HepG2 (cell line): ENCODE data around the gene RCBTB1. TPM values are rescaled to one million over a fixed set of nuclear protein-coding genes. Genes with fewer than 3 reads are reported as not detected.

ENCODE experiments used
- ATAC-seq: fragments of 200-7000 bp; cut with Tn5 transposase; 3 replicates; pipeline ENCODE4 v1.9.1; 2020; ENCODE audit warnings: mild to moderate bottlenecking, moderate library complexity
- Bru-seq: library from RNA; stranded (reverse); fragments of 400-500 nt; gene quantifications from one replicate; lab custom pipeline; 2021; lab: Mats Ljungman, UMichigan
- BruChase-seq, 2 experiments: library from RNA; stranded (reverse); fragments of 400-500 nt; gene quantifications; one replicate each; lab custom pipeline; 2021; lab: Mats Ljungman, UMichigan
- BruUV-seq: library from RNA; stranded (reverse); fragments of 400-500 nt; replicated peaks from 2 replicates; lab custom pipeline; 2021; lab: Mats Ljungman, UMichigan
- CTCF ChIA-PET: fragments of 300-600 bp; formaldehyde crosslinking; extraction: SDS; loops from one replicate; lab custom pipeline; 2021; ENCODE audit warnings: low total read pairs, inconsistent platforms, low intra/inter-chr PET ratio; lab: Yijun Ruan, JAX
- POLR2A ChIA-PET: fragments of 350-600 bp; sonication (Branson Sonifier 250); formaldehyde crosslinking; loops from one replicate; lab custom pipeline; 2020; ENCODE audit warnings: antibody characterized with exemption, inconsistent platforms; lab: Yijun Ruan, JAX
- DNase-seq: peaks from one replicate; pipeline ENCODE4 v3.0.0-alpha.2; 2015; ENCODE audit warnings: low spot score
- FAIRE-seq: peaks from 3 replicates; lab custom pipeline; 2011; peaks lifted over from hg19 to GRCh38; lab: Jason Lieb, UNC
- H2AFZ ChIP-seq: one replicate; pipeline ENCODE4 v1.6.1; 2011; ENCODE audit warnings: low read length, inconsistent platforms
- H3K27ac ChIP-seq: fragments of 300-600 bp; 3 replicates; pipeline ENCODE4 v1.8.0; 2011; ENCODE audit warnings: mixed run types, mild to moderate bottlenecking, mixed read lengths, low read length, inconsistent platforms; ENCODE audit not compliant: insufficient read depth; ENCODE audit errors: extremely low read length
- H3K27me3 ChIP-seq, 2 experiments: fragments of 200-600 bp in 1 of 2; 2 replicates in 1 of 2; 3 replicates in 1 of 2; pipeline versions ENCODE4 v1.6.0 to v1.8.0; 2011; ENCODE audit warnings: low read length in 2 of 2, mild to moderate bottlenecking in 2 of 2, moderate library complexity in 2 of 2, inconsistent platforms in 1 of 2; ENCODE audit not compliant: insufficient read depth in 2 of 2, control insufficient read depth in 1 of 2
- H3K36me3 ChIP-seq, 2 experiments: fragments of 200-600 bp in 1 of 2; replicated peaks in 1 of 2; 2 replicates in 1 of 2; 3 replicates in 1 of 2; pipeline versions ENCODE4 v1.5.1 to v1.8.0; 2011; ENCODE audit warnings: low read length in 2 of 2, inconsistent platforms in 1 of 2; ENCODE audit not compliant: insufficient read depth in 2 of 2, control insufficient read depth in 1 of 2
- H3K4me1 ChIP-seq: 2 replicates; pipeline ENCODE4 v1.5.1; 2012; ENCODE audit warnings: low read length, inconsistent platforms; ENCODE audit not compliant: insufficient read depth
- H3K4me2 ChIP-seq: 2 replicates; pipeline ENCODE4 v1.6.0; 2011; ENCODE audit warnings: low read depth, low read length, inconsistent platforms
- H3K4me3 ChIP-seq, 3 experiments: fragments of 200-600 bp in 1 of 3; sonication (generic), shearing (Covaris generic) in 1 of 3; replicated peaks in 1 of 3; 2 replicates each; pipeline ENCODE4 v1.5.1; 2011 to 2016; ENCODE audit warnings: low read length in 3 of 3, inconsistent platforms in 2 of 3, low read depth in 2 of 3, mild to moderate bottlenecking in 2 of 3, control low read depth in 1 of 3, mixed read lengths in 1 of 3; ENCODE audit not compliant: insufficient read depth in 1 of 3
- H3K79me2 ChIP-seq: one replicate; pipeline ENCODE4 v1.6.1; 2011; ENCODE audit warnings: low read length, inconsistent platforms; ENCODE audit not compliant: insufficient read depth
- H3K9ac ChIP-seq: 2 replicates; pipeline ENCODE4 v1.6.0; 2011; ENCODE audit warnings: mild to moderate bottlenecking, low read depth, low read length, inconsistent platforms; ENCODE audit not compliant: insufficient read depth
- H3K9me3 ChIP-seq: 2 replicates; pipeline ENCODE4 v1.5.1; 2012; ENCODE audit warnings: mild to moderate bottlenecking, low read length
- H4K20me1 ChIP-seq: 2 replicates; pipeline ENCODE4 v1.6.0; 2011; ENCODE audit warnings: inconsistent platforms, mild to moderate bottlenecking, low read length, moderate library complexity; ENCODE audit not compliant: insufficient read depth
- ELF3 ChIP-seq: IDR thresholded peaks from 2 replicates; pipeline ENCODE4 v1.6.1; 2016; ENCODE audit warnings: missing genetic modification reagents, missing compliant biosample characterization
- ELF4 ChIP-seq: sonication (generic); formaldehyde crosslinking; IDR thresholded peaks from 2 replicates; pipeline ENCODE4 v1.5.0; 2020; ENCODE audit warnings: missing genetic modification reagents, mild to moderate bottlenecking, moderate library complexity, borderline replicate concordance
- FOSL2 ChIP-seq: sonication (generic); formaldehyde crosslinking; IDR thresholded peaks from 2 replicates; pipeline ENCODE4 v1.4.0; 2020; ENCODE audit warnings: missing genetic modification reagents
- HMGXB3 ChIP-seq: sonication (generic); formaldehyde crosslinking; IDR thresholded peaks from 2 replicates; pipeline ENCODE4 v1.4.0; 2020; ENCODE audit warnings: missing genetic modification reagents, borderline replicate concordance
- NFATC3 ChIP-seq: sonication (generic); formaldehyde crosslinking; IDR thresholded peaks from 2 replicates; pipeline ENCODE4 v1.5.1; 2020; ENCODE audit warnings: mild to moderate bottlenecking, missing genetic modification reagents
- TBP ChIP-seq: sonication (generic); formaldehyde crosslinking; IDR thresholded peaks from 2 replicates; pipeline ENCODE4 v1.5.0; 2020; ENCODE audit warnings: missing genetic modification reagents
- THAP8 ChIP-seq: sonication (generic); formaldehyde crosslinking; IDR thresholded peaks from 2 replicates; pipeline ENCODE4 v1.5.1; 2020; ENCODE audit warnings: missing genetic modification reagents, mild to moderate bottlenecking, borderline replicate concordance
- ZNF382 ChIP-seq: sonication (generic); formaldehyde crosslinking; IDR thresholded peaks from 2 replicates; pipeline ENCODE4 v1.5.0; 2020; ENCODE audit warnings: missing genetic modification reagents, mild to moderate bottlenecking, borderline replicate concordance
- WGBS: methylation state at CpG from one replicate; pipeline ENCODE4 v1.1.6; 2017; ENCODE audit warnings: low lambda C conversion rate; 5-methylcytosine and 5-hydroxymethylcytosine counted together
- in situ Hi-C: cut with HindIII; loops from 2 replicates; pipeline ENCODE4 v1.10.0; 2017; ENCODE audit warnings: low pct_unique_long_range_greater_than_20kb; ENCODE audit not compliant: extremely low pct_ligation_motif_present
- intact Hi-C: fragments of 100-400 bp; cut with micrococcal nuclease; formaldehyde crosslinking; loops from one replicate; pipeline ENCODE4 v1.10.0; 2022; ENCODE audit not compliant: unreplicated experiment
- long read RNA-seq, 2 experiments: library from RNA in 1 of 2; library from polyadenylated mRNA in 1 of 2; stranded (forward) in 1 of 2; unstranded in 1 of 2; transcript quantifications; one replicate each; pipeline ENCODE4 v2.0.0, GENCODE V29; 2019 to 2022
- polyA minus RNA-seq, 3 experiments: library from RNA; depleted of rRNA, polyadenylated mRNA; stranded (reverse); fragments of >200 nt; gene quantifications; 2 replicates each; pipeline ENCODE4 v1.2.3, GENCODE V29; 2011; ENCODE audit warnings: low replicate concordance in 1 of 3
- polyA plus RNA-seq, 8 experiments: library from polyadenylated mRNA; depleted of rRNA in 3 of 8; stranded (reverse) in 7 of 8; unstranded in 1 of 8; fragments of >200 nt; fragmentation: Illumina TruSeq in 4 of 8; extraction: Trizol in 4 of 8; gene quantifications; 2 replicates each; pipeline versions ENCODE4 v1.2.1 to v1.2.3, GENCODE V29; 2011 to 2016; ENCODE audit warnings: low read depth in 4 of 8, missing spikeins in 1 of 8, mixed read lengths in 1 of 8; ENCODE audit not compliant: insufficient read depth in 1 of 8
- total RNA-seq, 5 experiments: library from RNA; depleted of rRNA; stranded (reverse); fragments of >200 nt; fragmentation: Illumina TruSeq; extraction: Trizol; gene quantifications; 2 replicates each; pipeline ENCODE4 v1.2.3, GENCODE V29; 2016; ENCODE audit warnings: low read depth in 1 of 5

The RCBTB1 gene
- 21.6 and 28.3 TPM in 2 replicates for total RNA-seq (2016; rRNA removed; fragmentation: Illumina TruSeq; extraction: Trizol)
- 3.2 and 3.7 TPM in 2 replicates for total RNA-seq (2016; cell fraction: cytosol; rRNA removed; fragmentation: Illumina TruSeq; extraction: Trizol; ENCODE audit: low read depth)
- total RNA-seq (2016; cell fraction: insoluble cytoplasmic fraction; rRNA removed; fragmentation: Illumina TruSeq; extraction: Trizol) = 21.1 and 26.2 TPM in 2 replicates
- total RNA-seq (2016; cell fraction: membrane; rRNA removed; fragmentation: Illumina TruSeq; extraction: Trizol) = 12.9 and 13.0 TPM in 2 replicates
- 21.1 and 23.4 TPM in 2 replicates for total RNA-seq (2016; cell fraction: nucleus; rRNA removed; fragmentation: Illumina TruSeq; extraction: Trizol)
- polyA plus RNA-seq (2011; rRNA removed) = 11.0 and 13.4 TPM in 2 replicates
- polyA plus RNA-seq (2011; cell fraction: cytosol; rRNA removed) = 6.5 and 8.7 TPM in 2 replicates
- 11.5 and 13.2 TPM in 2 replicates for polyA plus RNA-seq (2011; cell fraction: nucleus; rRNA removed)
- 12.5 and 13.4 TPM in 2 replicates for polyA plus RNA-seq (2012)
- 1.7 and 1.8 TPM in 2 replicates for polyA plus RNA-seq (2016; cell fraction: cytosol; fragmentation: Illumina TruSeq; extraction: Trizol; ENCODE audit: low read depth)
- polyA plus RNA-seq (2016; cell fraction: insoluble cytoplasmic fraction; fragmentation: Illumina TruSeq; extraction: Trizol; ENCODE audit: low read depth) = 24.7 and 26.7 TPM in 2 replicates
- 7.0 and 7.6 TPM in 2 replicates for polyA plus RNA-seq (2016; cell fraction: membrane; fragmentation: Illumina TruSeq; extraction: Trizol; ENCODE audit: low read depth)
- polyA plus RNA-seq (2016; cell fraction: nucleus; fragmentation: Illumina TruSeq; extraction: Trizol; ENCODE audit: insufficient read depth, low read depth) = 36.4 and 40.4 TPM in 2 replicates
- 5.9 and 18.2 TPM in 2 replicates for polyA minus RNA-seq (2011; rRNA and poly(A)+ RNA removed; ENCODE audit: low replicate concordance)
- polyA minus RNA-seq (2011; cell fraction: cytosol; rRNA and poly(A)+ RNA removed) = 8.4 and 9.7 TPM in 2 replicates
- polyA minus RNA-seq (2011; cell fraction: nucleus; rRNA and poly(A)+ RNA removed) = 17.5 and 20.1 TPM in 2 replicates
- Bru-seq, nascent RNA = percentile 75 among the genes with signal in this experiment
- percentile 77 among the genes with signal in this experiment for BruChase-seq, experiment 1, labeled RNA remaining after a 6-hour chase
- BruChase-seq, experiment 2, labeled RNA remaining after a 2-hour chase = percentile 76 among the genes with signal in this experiment
- long read RNA-seq, experiment 1, full-length matches to known transcripts = 5 of 11 reads
- long read RNA-seq, experiment 1, partial matches to known transcripts = 2 of 11 reads
- long read RNA-seq, experiment 1, other reads (novel, unspliced or antisense) = 4 of 11 reads
- long read RNA-seq, experiment 2, full-length matches to known transcripts = 5 of 24 reads
- long read RNA-seq, experiment 2, partial matches to known transcripts = 0 of 24 reads
- long read RNA-seq, experiment 2, other reads (novel, unspliced or antisense) = 19 of 24 reads

- peak within 1 kb of the TSS; percentile 100 for H3K4me2 ChIP-seq
- POLR2A ChIA-PET = interaction anchor here (0.9 to 3.1 kb wide), 11 partner anchors 9 to 207 kb away, joined by 3 to 15 read pairs (median 5); partner anchors contain the start of genes CAB39L, KPNA3, PHF11 and SETDB2
- H3K4me3 ChIP-seq = peak within 1 kb of the TSS; percentile 82 to 93 (median 89)
- peaks cover 0 to 11% of the 10 kb centered on the region in 2 experiments; a peak in 3 of 5 replicates for H3K36me3 ChIP-seq
- H3K79me2 ChIP-seq = peaks cover 17% of the 10 kb centered on the region
- peak within 1 kb of the TSS; percentile 78 for H3K9ac ChIP-seq
- no TSS peak for BruUV-seq
- DNase-seq (peak; percentile 52), ATAC-seq (peak; percentile 92), FAIRE-seq (no peak)
- 0% methylated on average over 30 of the region's 87 CpGs for WGBS
- CTCF ChIA-PET = no interaction called here
- in situ Hi-C loops (no loop called here), intact Hi-C loops (loop anchor here (1.0 to 2.0 kb wide), 2 partner anchors 25 to 37 kb away; no protein-coding TSS in a partner anchor)
- H2AFZ ChIP-seq = peak within 1 kb of the TSS; percentile 90
- H3K9me3 ChIP-seq = no peaks in the 10 kb centered on the region
- peak within 1 kb of the TSS; percentile 69 for H3K27ac ChIP-seq
- peaks cover 61% of the 10 kb centered on the region for H3K4me1 ChIP-seq
- H3K27me3 ChIP-seq = no peaks in the 10 kb centered on the region; a peak in 1 of 5 replicates
- no peaks in the 10 kb centered on the region for H4K20me1 ChIP-seq
- TF ChIP-seq HMGXB3 (CRISPR knock-in tag) (no peak), TBP (CRISPR knock-in tag) (no peak), ELF4 (CRISPR knock-in tag) (no peak), ZNF382 (no peak), FOSL2 (CRISPR knock-in tag) (no peak; the same call in 1 of the 2 replicates), NFATC3 (CRISPR knock-in tag) (0 out of 2 replicates have a peak, but pooled peaks have one; percentile 29), THAP8 (0 out of 2 replicates have a peak, but pooled peaks have one; percentile 39), ELF3 (CRISPR knock-in tag) (0 out of 2 replicates have a peak, but pooled peaks have one; percentile 28)
Measured at GRCh38 chr13:49585220-49586157, at the start of gene RCBTB1. RCBTB1 (minus strand) TSS chr13:49585558; CDS start chr13:49567279, 18,279 bp downstream.
